Measurements from ENCODE around the gene ATE1.

Gene ATE1

DNA sequence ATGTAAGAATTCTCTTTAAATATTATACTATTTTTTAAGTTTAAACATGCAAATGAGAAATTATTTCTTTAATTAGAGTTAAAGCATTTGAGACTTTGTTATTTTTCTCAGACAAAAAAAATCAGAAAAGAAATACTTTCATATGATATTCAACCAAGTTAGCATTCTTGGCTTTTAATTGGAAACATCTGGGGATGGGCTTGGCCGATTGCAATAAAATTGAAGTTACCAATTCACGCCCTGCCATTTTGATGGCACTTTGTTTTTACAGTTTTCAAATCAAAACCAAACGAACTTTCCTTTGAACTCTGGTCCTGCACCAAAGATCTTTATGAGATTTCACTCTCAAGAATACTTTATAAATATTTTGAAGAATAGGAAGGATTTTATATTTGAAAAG lies 127.7 kb downstream of the ATE1 start:
- no peak overlapping the region for H3K4me3 Mint-ChIP-seq
- peaks cover 10% of the 10 kb centered on the region for H3K36me3 Mint-ChIP-seq (ENCODE audit: low read depth)
- TF ChIP-seq, protein P1, sequence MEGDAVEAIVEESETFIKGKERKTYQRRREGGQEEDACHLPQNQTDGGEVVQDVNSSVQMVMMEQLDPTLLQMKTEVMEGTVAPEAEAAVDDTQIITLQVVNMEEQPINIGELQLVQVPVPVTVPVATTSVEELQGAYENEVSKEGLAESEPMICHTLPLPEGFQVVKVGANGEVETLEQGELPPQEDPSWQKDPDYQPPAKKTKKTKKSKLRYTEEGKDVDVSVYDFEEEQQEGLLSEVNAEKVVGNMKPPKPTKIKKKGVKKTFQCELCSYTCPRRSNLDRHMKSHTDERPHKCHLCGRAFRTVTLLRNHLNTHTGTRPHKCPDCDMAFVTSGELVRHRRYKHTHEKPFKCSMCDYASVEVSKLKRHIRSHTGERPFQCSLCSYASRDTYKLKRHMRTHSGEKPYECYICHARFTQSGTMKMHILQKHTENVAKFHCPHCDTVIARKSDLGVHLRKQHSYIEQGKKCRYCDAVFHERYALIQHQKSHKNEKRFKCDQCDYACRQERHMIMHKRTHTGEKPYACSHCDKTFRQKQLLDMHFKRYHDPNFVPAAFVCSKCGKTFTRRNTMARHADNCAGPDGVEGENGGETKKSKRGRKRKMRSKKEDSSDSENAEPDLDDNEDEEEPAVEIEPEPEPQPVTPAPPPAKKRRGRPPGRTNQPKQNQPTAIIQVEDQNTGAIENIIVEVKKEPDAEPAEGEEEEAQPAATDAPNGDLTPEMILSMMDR (IDR thresholded peaks at IDR 0.05; ENCODE audit: unreplicated experiment in 3 of 3) = no peak
- peaks cover 47% of the 10 kb centered on the region for H3K4me1 Mint-ChIP-seq
- no peaks in the 10 kb centered on the region for H3K9me3 Mint-ChIP-seq
- peak overlapping the region in 1 of 3 experiments; percentile 23 for H3K27ac Mint-ChIP-seq
- no peaks in the 10 kb centered on the region for H3K27me3 Mint-ChIP-seq (ENCODE audit: low read depth)

DNA sequence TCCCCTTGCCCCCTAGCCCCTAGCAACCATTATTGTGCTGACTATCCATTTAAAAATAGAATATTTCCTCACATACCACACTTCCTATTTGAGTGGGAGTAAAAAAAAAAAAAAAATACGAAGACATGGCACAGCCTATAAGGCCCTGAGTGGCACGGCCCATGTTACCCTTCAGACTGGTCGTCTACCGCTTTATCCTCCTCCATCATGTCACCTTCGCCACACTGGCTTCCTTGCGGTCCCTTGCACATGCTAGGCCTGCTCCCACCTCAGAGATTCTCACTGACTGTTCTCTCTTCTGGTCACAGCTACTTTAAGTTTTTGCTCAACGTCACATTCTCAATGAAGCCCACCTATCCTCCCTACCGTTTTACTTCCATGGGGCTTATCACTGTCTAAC lies 130.3 kb downstream of the ATE1 start:
- TF ChIP-seq, protein P1 (IDR thresholded peaks at IDR 0.05; ENCODE audit: unreplicated experiment in 3 of 3) = no peak
- Mint-ChIP-seq H3K36me3 (ENCODE audit: low read depth) (peaks cover 16% of the 10 kb centered on the region), H3K9me3 (no peaks in the 10 kb centered on the region), H3K27me3 (ENCODE audit: low read depth) (no peaks in the 10 kb centered on the region), H3K4me3 (no peak overlapping the region), H3K27ac (peak overlapping the region in 2 of 3 experiments; percentile 4 to 51), H3K4me1 (peaks cover 42% of the 10 kb centered on the region)

GRCh38 chr10:121796342-121796741 lies 131.5 kb downstream of the ATE1 start:
- Mint-ChIP-seq H3K27ac (no peak overlapping the region), H3K9me3 (no peaks in the 10 kb centered on the region), H3K4me1 (peaks cover 37% of the 10 kb centered on the region), H3K4me3 (no peak overlapping the region), H3K27me3 (ENCODE audit: low read depth) (no peaks in the 10 kb centered on the region), H3K36me3 (ENCODE audit: low read depth) (peaks cover 20% of the 10 kb centered on the region)
- TF ChIP-seq, protein P1 (IDR thresholded peaks at IDR 0.05; ENCODE audit: unreplicated experiment in 3 of 3) = no peak

- Mint-ChIP-seq H3K36me3 (ENCODE audit: low read depth) (peaks cover 30% of the 10 kb centered on the region), H3K9me3 (no peaks in the 10 kb centered on the region), H3K4me3 (no peak overlapping the region), H3K27me3 (ENCODE audit: low read depth) (no peaks in the 10 kb centered on the region), H3K27ac (no peak overlapping the region), H3K4me1 (peaks cover 8% of the 10 kb centered on the region)
- TF ChIP-seq, protein P1 (IDR thresholded peaks at IDR 0.05; ENCODE audit: unreplicated experiment in 3 of 3) = no peak
These were observed 135.6 kb downstream of the ATE1 start for GRCh38 chr10:121792198-121792597.

DNA sequence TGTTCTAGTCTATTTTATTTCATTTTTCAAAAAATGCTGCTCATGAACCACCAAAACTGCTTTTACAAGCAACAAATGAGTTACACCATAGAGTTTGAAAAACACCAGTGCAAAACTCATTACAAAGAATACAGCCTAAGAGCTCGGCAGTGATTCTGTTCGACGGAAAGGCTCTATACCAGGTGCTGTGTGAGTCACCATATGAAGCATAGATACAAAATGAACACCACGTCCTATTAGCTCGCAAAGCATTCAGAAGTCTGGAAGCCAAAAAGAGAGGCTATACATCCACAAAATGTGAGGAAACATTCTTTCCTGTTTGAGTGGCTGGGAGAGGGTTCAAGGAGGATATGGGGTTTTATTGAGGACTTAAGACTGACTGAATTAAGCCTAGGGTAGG lies 136.1 kb downstream of the ATE1 start:
- H3K36me3 Mint-ChIP-seq (ENCODE audit: low read depth) = peaks cover 30% of the 10 kb centered on the region
- no peaks in the 10 kb centered on the region for H3K27me3 Mint-ChIP-seq (ENCODE audit: low read depth)
- TF ChIP-seq, protein P1 (IDR thresholded peaks at IDR 0.05; ENCODE audit: unreplicated experiment in 3 of 3) = no peak
- H3K9me3 Mint-ChIP-seq = no peaks in the 10 kb centered on the region
- H3K27ac Mint-ChIP-seq = no peak overlapping the region
- H3K4me3 Mint-ChIP-seq = no peak overlapping the region
- H3K4me1 Mint-ChIP-seq = peaks cover 3% of the 10 kb centered on the region

GRCh38 chr10:121788717-121789116 lies 139.1 kb downstream of the ATE1 start:
- Mint-ChIP-seq H3K4me3 (no peak overlapping the region), H3K27ac (no peak overlapping the region), H3K9me3 (no peaks in the 10 kb centered on the region), H3K36me3 (ENCODE audit: low read depth) (peaks cover 27% of the 10 kb centered on the region), H3K27me3 (ENCODE audit: low read depth) (no peaks in the 10 kb centered on the region), H3K4me1 (no peaks in the 10 kb centered on the region)
- TF ChIP-seq, protein P1 (IDR thresholded peaks at IDR 0.05; ENCODE audit: unreplicated experiment in 3 of 3) = no peak
